HG02571 (cell line): ENCODE results near the gene BTBD17.
"Not testable (repeated sequence)": the region's sequence is repeated elsewhere in the genome, so short reads cannot be mapped to it uniquely, and the experiment has no call there.

ENCODE experiments used
- ATAC-seq: cut with Tn5 transposase; IDR thresholded peaks from one replicate; pipeline ENCODE4 v1.9.1; 2021; ENCODE audit warnings: mild to moderate bottlenecking, moderate library complexity; ENCODE audit not compliant: unreplicated experiment

Gene BTBD17

GRCh38 chr17:74361230-74362068 is at the start of gene BTBD17:
Gene BTBD17, minus strand, starts transcription at chr17:74361868. Its CDS starts 49 bp downstream, at chr17:74361819.
- ATAC-seq, result no peak

GRCh38 chr17:74410001-74410443 is 48.4 kb upstream of the BTBD17 start:
- no peak for ATAC-seq

- ATAC-seq, result no peak
These were observed 47.1 kb upstream of the BTBD17 start for GRCh38 chr17:74408815-74409214.

- ATAC-seq, result no peak
These were observed 46.6 kb upstream of the BTBD17 start for GRCh38 chr17:74408262-74408661.

- ATAC-seq, result no peak
These were observed 45.7 kb upstream of the BTBD17 start for GRCh38 chr17:74407384-74407783.

GRCh38 chr17:74405311-74405710 is 43.6 kb upstream of the BTBD17 start:
- ATAC-seq, result not testable (repeated sequence)

- no peak for ATAC-seq
These were observed 43.1 kb upstream of the BTBD17 start for GRCh38 chr17:74404789-74405188.

- ATAC-seq, result no peak
These were observed 42.5 kb upstream of the BTBD17 start for GRCh38 chr17:74404218-74404617.

GRCh38 chr17:74403512-74404137 is 42.0 kb upstream of the BTBD17 start:
- no peak for ATAC-seq

- no peak for ATAC-seq
These were observed 40.4 kb upstream of the BTBD17 start for GRCh38 chr17:74402048-74402447.

GRCh38 chr17:74396567-74396966 is 34.9 kb upstream of the BTBD17 start:
- no peak for ATAC-seq

- ATAC-seq, result no peak
These were observed 33.3 kb upstream of the BTBD17 start for GRCh38 chr17:74394977-74395376.

GRCh38 chr17:74394275-74394950 is 32.7 kb upstream of the BTBD17 start:
- no peak for ATAC-seq

GRCh38 chr17:74393346-74393942 is 31.8 kb upstream of the BTBD17 start:
- ATAC-seq, result no peak

- no peak for ATAC-seq
These were observed 31.2 kb upstream of the BTBD17 start for GRCh38 chr17:74392848-74393247.

- ATAC-seq, result no peak
These were observed 30.1 kb upstream of the BTBD17 start for GRCh38 chr17:74391771-74392170.

GRCh38 chr17:74390680-74391653 is 29.3 kb upstream of the BTBD17 start:
- no peak for ATAC-seq

GRCh38 chr17:74389937-74390679 is 28.4 kb upstream of the BTBD17 start:
- no peak for ATAC-seq

GRCh38 chr17:74389084-74389753 is 27.6 kb upstream of the BTBD17 start:
- no peak for ATAC-seq
